SK-N-SH treated with all-trans-retinoic acid at 6 μM for 48 hours (cell line): ENCODE measurements around the gene CCNY.

ENCODE experiments used
- ATAC-seq: fragments of 200-7000 bp; cut with Tn5 transposase; 3 replicates; pipeline ENCODE4 v1.9.1; 2020; ENCODE audit warnings: mild to moderate bottlenecking, moderate library complexity
- CREB5 ChIP-seq: fragments of 250-450 bp; sonication (Bioruptor Pico); IDR thresholded peaks from 2 replicates; pipeline ENCODE4 v1.5.1; 2020; ENCODE audit warnings: low read depth, mild to moderate bottlenecking, moderate library complexity
- CSDC2 ChIP-seq: fragments of 250-450 bp; sonication (Bioruptor Pico); IDR thresholded peaks from 2 replicates; pipeline ENCODE4 v1.5.0; 2020; ENCODE audit warnings: mild to moderate bottlenecking, moderate library complexity
- CSRNP3 ChIP-seq: fragments of 250-450 bp; sonication (Bioruptor Pico); IDR thresholded peaks from 2 replicates; pipeline ENCODE4 v1.5.1; 2021; ENCODE audit warnings: mild to moderate bottlenecking, moderate library complexity
- GLIS3 ChIP-seq: fragments of 250-450 bp; sonication (Bioruptor Pico); IDR thresholded peaks from 2 replicates; pipeline ENCODE4 v1.5.0; 2020; ENCODE audit warnings: mild to moderate bottlenecking, moderate library complexity
- PATZ1 ChIP-seq: fragments of 250-450 bp; sonication (Bioruptor Pico); IDR thresholded peaks from 2 replicates; pipeline ENCODE4 v1.8.0; 2020; ENCODE audit warnings: mild to moderate bottlenecking, moderate library complexity, borderline replicate concordance
- POU6F1 ChIP-seq: fragments of 250-450 bp; sonication (Bioruptor Pico); IDR thresholded peaks from 2 replicates; pipeline ENCODE4 v1.8.0; 2021; ENCODE audit warnings: low read depth, mild to moderate bottlenecking, moderate library complexity, borderline replicate concordance
- PPARA ChIP-seq: fragments of 250-450 bp; sonication (Bioruptor Pico); IDR thresholded peaks from 2 replicates; pipeline ENCODE4 v1.5.0; 2020; ENCODE audit warnings: mild to moderate bottlenecking, borderline replicate concordance
- RARB ChIP-seq: fragments of 250-450 bp; sonication (Bioruptor Pico); IDR thresholded peaks from 2 replicates; pipeline ENCODE4 v1.8.0; 2021; ENCODE audit warnings: mild to moderate bottlenecking, moderate library complexity
- SNAI2 ChIP-seq: fragments of 250-450 bp; sonication (Bioruptor Pico); IDR thresholded peaks from 2 replicates; pipeline ENCODE4 v1.5.0; 2020; ENCODE audit warnings: mild to moderate bottlenecking, moderate library complexity
- TCF4 ChIP-seq: fragments of 250-450 bp; sonication (Bioruptor Pico); IDR thresholded peaks from 2 replicates; pipeline ENCODE4 v1.8.0; 2021; ENCODE audit warnings: mild to moderate bottlenecking, moderate library complexity, borderline replicate concordance
- TSHZ2 ChIP-seq: fragments of 250-450 bp; sonication (Bioruptor Pico); IDR thresholded peaks from 2 replicates; pipeline ENCODE4 v1.5.0; 2020; ENCODE audit warnings: mild to moderate bottlenecking, moderate library complexity
- ZC3H10 ChIP-seq: fragments of 250-450 bp; sonication (Bioruptor Pico); IDR thresholded peaks from 2 replicates; pipeline ENCODE4 v1.5.1; 2021; ENCODE audit warnings: mild to moderate bottlenecking, moderate library complexity
- ZFP30 ChIP-seq: fragments of 450-650 bp; formaldehyde crosslinking; IDR thresholded peaks from 2 replicates; pipeline ENCODE4 v1.5.0; 2022; ENCODE audit warnings: mild to moderate bottlenecking, moderate library complexity

The CCNY gene

GRCh38 chr10:35369049-35369611 lies 32.8 kb downstream of the CCNY start:
- TF ChIP-seq GLIS3 (CRISPR knock-in tag) (no peak), ZFP30 (CRISPR knock-in tag) (no peak), POU6F1 (no peak), ZC3H10 (CRISPR knock-in tag) (no peak), SNAI2 (CRISPR knock-in tag) (no peak), PATZ1 (CRISPR knock-in tag) (no peak), PPARA (CRISPR knock-in tag) (no peak)
- no peak; the same call in 2 of the 3 replicates for ATAC-seq

- no peak for ATAC-seq
- TF ChIP-seq GLIS3 (CRISPR knock-in tag), result no peak
- TF ChIP-seq RARB (CRISPR knock-in tag), result no peak
- TF ChIP-seq PATZ1 (CRISPR knock-in tag), result no peak
- no peak for TF ChIP-seq PPARA (CRISPR knock-in tag)
- TF ChIP-seq TCF4 (CRISPR knock-in tag), result no peak
These were observed 35.4 kb downstream of the CCNY start for GRCh38 chr10:35371731-35372130.

GRCh38 chr10:35372329-35372728 lies 36.0 kb downstream of the CCNY start:
- peak; percentile 41; the same call in 2 of the 3 replicates for ATAC-seq
- no peak for TF ChIP-seq POU6F1
- no peak for TF ChIP-seq ZC3H10 (CRISPR knock-in tag)

- TF ChIP-seq CSRNP3, result no peak
- no peak for ATAC-seq
These were observed 38.9 kb downstream of the CCNY start for GRCh38 chr10:35375091-35375765.

- ATAC-seq, result no peak
- TF ChIP-seq CSDC2, result no peak
- no peak for TF ChIP-seq TSHZ2 (CRISPR knock-in tag)
- no peak for TF ChIP-seq ZC3H10 (CRISPR knock-in tag)
- no peak for TF ChIP-seq CSRNP3
- no peak for TF ChIP-seq PATZ1 (CRISPR knock-in tag)
- no peak for TF ChIP-seq RARB (CRISPR knock-in tag)
- TF ChIP-seq CREB5, result no peak
These were observed 40.9 kb downstream of the CCNY start for GRCh38 chr10:35377050-35377728.
